HG02884 (cell line): Measurements from ENCODE around the gene ZNF562.
A peak's percentile ranks its signal among the peaks of the same experiment; 100 is the strongest.
"Not testable (repeated sequence)": the region's sequence is repeated elsewhere in the genome, so short reads cannot be mapped to it uniquely, and the experiment has no call there.

ENCODE experiments used
- ATAC-seq: cut with Tn5 transposase; IDR thresholded peaks from one replicate; pipeline ENCODE4 v1.9.1; 2021; ENCODE audit warnings: mild to moderate bottlenecking, moderate library complexity; ENCODE audit not compliant: unreplicated experiment

ZNF562 gene

DNA sequence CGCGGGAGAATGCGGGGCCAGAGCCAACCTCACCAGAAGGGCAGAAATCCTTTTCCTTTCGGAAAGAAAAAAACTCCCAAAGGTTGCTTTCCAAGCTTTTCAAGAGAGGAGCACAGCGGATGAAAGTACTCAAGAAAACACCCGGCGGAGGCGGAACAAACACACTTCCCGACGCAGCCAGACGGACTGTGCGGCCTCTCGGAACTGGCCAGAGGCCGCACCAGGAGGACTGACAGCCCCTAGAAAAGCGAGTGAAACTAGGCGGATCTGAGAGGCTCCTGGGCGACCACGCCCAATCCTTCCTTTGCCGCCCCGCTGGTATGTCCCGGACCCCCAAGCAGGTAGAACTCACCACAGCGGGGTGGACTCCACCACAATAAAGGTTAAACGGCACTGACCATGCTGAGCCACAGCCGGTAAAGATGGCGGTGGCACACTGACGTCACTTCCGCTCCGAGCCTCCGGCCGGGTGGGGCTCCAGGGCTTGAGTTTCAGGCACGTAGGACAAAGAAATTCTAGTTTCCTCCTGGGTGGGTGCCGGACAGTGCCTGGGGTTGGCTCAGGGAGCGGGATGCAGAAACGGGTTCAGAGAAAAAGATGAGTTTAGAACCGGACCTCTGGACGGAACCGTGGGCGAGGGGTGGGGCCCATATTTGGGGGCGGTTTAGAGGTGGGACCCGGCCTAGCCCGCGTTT, at the start of gene ZNF562:
Gene ZNF562 (minus strand): TSS at position 438 of the 695 bp plus-strand sequence. CDS start 14,356 bp downstream, outside the sequence.
- ATAC-seq = peak; percentile 70

DNA sequence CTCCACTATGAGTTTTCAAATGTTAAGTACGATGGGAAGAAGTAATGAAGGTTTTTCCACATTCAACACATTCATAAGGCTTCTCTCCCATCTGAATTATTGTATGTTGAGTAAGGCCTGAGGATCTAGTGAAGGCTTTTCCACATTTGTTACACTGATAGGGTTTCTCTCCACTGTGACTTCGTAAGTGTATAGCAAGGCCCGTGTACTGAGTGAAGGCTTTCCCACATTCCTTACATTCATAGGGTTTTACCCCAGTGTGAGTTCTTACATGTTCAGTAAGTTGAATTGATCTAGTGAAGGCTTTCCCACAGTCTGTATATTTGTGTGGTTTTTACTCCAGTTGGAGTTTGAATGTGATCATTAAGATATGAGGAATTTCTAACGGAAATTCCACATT, 49.3 kb upstream of the ZNF562 start:
- no peak for ATAC-seq

DNA sequence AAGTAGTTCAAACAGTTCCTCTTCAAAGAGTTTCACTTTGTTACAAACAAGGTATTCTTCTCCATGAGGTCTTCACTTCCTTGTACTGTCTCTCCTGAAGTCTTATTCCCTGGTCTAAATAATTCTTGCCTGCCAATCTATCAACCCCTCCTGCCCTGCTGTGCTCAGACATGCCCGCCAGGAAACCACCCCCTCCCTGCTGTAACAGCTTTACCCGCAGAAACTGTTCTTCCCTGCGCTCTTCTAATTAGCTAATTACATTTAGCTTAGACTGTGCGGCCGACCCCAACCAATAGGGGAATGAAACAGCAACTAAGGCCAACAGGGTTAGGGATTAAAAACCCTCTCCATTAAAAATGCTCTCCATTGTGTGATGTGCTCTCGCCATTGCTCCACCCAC, 47.0 kb upstream of the ZNF562 start:
- ATAC-seq = no peak

DNA sequence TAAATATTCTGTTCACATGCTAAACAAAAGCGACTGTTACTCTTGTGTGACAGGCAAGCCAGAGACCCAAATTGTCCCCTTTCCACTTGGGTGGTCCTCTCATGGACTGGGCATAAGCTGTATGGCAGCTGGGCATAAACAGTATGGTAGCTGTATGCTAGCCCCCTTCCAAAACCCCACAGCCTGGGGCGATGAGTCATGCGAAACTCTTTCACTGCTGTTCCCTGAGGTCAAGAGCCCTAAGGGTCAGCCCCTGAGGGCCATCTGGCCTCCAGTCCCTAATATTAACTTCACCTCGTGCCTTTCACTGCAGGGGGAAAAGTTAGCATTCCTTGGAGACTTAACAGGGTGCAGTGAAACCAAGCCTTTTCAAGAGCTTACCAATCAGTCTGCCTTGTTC, 45.6 kb upstream of the ZNF562 start:
- no peak for ATAC-seq

DNA sequence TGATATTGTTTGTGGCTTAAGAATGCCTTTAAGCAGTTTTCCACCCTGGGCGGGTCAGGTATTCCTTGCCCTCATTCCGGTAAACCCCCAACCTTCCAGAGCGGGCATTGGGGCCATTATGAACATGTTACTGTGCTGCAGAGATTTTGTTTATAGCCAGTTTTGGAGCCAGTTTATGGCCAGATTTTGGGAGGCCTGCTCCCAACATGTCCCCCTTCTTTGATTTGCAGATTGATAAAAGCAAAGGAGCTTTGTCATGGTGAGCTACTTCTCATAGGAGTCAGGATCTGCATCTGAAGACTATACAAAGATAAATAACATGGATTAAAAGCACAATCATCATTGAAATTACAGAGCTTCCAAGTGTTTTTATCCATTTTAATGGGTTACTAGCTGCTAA, 36.9 kb upstream of the ZNF562 start:
- ATAC-seq = no peak

DNA sequence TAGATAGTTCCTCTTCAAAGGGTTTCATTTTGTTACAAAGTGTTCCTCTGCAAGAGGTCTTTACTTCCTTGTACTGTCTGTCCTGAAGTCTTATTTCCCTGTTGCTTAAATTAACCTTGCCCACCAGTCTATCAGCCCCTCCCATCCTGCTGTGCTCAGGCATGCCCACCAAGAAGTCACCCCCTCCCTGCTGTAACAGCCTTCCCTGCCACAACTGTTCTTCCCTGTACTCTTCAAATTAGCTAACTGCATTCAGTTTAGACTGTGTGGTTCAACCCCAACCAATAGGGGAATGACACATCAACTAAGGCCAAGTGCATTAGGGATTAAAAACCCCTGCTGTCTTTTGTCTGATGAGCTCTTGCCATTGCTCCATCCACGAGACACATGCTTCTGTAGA, 34.4 kb upstream of the ZNF562 start:
- no peak for ATAC-seq

DNA sequence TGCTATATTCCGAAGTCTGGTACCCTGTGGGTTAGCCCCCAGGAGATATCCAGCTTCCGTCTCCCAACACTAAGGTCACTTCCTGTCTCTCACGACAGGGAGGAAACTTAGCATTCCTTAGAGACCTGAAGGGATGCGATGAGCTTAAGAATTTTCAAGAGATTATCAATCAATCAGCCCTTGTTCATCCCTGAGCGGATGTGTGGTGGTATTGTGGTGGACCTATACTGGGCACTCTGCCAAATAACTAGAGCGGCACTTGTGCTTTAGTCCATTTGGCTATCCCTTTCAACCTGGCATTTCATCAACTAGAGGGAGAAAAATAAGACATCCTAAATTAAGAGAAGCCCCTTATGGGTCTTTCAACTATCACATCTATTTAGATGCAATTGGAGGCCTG, 30.9 kb upstream of the ZNF562 start:
- no peak for ATAC-seq

DNA sequence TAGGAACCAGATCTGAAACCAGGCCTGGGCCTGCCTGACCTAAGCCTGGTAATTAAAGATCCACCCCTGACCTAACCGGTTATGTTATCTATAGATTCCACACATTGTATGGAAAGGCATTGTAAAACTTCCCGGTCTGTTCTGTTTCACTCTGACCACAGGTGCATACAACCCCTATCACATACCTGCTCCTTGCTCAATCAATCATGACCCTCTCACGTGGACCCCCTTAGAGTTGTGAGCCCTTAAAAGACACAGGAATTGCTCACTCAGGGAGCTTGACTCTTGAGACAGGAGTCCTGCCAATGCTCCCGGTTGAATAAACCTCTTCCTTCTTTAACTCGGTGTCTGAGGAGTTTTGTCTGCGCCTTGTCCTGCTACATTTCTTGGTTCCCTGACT, 27.3 kb upstream of the ZNF562 start:
- no peak for ATAC-seq

DNA sequence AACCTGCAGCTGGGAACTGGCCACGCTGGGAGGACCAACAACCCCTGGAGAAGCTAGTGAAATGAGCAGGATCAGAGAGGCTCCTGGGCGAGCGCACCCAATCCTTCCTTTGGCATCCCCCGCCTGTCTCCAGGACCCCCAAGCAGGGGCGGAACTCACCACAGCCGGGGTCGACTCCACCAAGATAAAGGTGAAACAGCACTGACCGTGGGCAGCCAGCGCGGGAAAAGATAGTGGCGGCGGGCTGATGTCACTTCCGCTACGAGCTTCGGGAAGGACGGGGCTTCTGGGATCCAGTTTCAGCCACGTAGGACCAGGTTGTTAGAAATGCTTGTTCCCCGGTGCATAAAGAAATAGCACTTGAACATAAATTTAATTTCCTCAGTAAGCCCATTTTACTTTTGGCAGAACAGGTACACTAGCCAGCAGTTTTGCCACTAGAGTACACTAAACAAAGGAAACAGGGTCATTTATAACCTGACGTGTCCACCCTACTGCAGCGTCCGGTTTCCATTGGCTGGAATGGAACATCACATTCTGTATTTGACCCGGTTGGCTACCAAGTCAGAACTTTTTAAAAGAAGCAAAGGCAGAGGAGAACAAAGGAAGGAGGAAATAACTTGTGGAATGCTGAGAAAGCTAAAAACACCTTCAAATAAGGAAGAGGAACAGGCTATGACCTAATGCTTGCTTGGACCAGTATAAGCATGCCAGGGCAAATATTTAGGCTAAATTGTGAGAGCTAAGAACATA, 25.5 kb upstream of the ZNF562 start:
- ATAC-seq = no peak

DNA sequence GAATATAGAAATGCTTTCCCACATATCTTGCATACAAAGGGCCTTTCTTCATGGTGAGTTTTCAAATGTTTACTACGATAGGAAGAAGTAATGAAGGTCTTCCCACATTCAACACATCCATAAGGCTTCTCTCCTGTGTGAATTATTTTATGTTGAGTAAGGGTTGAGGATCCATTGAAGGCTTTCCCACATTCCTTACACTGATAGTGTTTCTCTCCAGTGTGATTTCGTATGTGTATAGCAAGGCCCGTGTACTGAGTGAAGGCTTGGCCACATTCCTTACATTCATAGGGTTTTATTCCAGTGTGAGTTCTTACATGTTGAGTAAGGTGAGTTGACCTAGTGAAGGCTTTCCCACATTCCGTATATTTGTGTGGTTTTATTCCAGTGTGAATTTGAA, 15.4 kb upstream of the ZNF562 start:
- not testable (repeated sequence) for ATAC-seq

DNA sequence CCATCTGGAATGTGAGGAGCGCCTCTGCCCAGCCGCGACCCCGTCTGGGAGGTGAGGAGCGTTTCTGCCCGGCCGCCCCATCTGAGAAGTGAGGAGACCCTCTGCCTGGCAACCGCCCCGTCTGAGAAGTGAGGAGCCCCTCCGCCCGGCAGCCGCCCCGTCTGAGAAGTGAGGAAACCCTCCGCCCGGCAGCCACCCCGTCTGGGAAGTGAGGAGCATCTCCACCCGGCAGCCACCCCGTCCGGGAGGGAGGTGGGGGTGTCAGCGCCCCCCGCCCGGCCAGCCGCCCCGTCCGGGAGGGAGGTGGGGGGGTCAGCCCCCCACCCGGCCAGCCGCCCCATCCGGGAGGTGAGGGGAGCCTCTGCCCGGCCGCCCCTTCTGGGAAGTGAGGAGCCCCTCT, 5.1 kb upstream of the ZNF562 start:
- not testable (repeated sequence) for ATAC-seq

DNA sequence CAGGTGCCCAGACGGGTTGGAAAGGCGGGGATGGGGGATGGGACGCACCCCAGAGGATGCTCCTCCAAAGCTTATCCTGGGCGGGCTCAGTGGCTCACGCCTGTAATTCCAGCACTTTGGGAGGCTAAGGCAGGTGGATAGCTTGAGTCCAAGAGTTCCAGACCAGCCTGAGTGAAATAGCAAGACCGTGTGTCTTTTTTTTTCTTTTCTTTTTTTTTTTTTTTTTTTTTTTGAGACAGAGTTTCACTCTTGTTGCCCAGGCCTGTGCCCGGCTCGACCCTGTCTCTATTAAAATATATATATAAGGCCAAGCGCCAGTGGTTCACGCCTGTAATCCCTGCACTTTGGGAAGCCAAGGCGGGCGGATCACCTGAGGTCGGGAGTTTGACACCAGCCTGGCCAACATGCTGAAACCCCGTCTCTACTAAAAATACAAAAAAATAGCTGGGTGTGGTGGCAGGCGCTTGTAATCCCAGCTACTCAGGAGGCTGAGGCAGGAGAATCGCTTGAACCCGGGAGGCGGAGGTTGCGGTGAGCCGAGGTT, 530 bp upstream of the ZNF562 start:
- ATAC-seq = not testable (repeated sequence)

DNA sequence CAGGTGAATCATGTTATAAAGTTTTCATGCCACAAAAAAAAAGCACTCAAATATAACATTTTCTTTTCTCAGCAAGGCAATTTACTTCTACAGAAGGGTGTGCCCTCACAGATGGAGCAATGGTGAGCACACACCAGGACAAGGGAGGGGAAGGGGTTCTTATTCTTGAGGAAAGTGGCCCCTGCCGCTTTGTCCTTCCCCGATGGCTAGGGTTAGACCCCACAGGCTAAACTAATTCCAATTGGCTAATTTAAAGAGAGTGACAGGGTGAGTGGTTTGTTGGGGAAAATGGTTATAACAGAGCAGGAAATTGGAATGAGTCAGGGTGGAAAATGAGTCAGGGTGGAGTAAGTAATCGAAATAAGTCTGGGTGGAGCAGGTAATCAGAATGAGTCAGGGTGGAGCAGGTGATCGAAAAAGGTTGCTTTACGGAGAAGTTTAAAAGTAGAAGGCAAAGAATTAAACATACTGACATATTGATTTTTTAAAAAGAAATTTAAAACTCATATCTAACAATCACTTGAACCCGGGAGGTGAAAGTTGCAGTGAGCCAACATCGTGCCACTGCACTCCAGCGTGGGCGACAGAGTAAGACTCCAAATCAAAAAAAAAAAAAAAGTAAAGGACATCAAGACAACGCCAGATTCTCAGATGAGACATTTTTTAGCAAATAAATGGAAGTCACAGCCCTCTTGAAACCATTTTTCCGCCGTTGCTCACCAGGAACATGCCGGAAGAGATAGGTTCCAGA, 813 bp downstream of the ZNF562 start:
- no peak for ATAC-seq

DNA sequence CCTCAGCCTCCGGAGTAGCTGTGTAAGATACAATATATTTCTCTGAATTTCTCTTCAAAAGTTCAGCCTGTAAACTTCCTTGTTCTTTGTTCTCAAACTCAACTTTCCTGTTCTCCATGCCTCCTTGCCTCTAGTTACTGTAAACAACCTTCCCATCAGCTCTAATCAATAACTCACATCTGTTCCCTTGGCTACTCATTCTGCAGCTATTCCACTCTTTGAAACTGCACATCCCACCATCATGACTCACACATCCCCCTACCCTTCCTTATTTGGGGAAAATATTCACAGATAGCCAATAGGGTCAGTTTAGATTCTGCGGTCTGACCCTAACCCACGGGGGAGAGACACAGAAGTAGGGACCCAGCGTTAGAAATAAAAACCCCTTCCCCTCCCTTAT, 2.0 kb downstream of the ZNF562 start:
- ATAC-seq = no peak

DNA sequence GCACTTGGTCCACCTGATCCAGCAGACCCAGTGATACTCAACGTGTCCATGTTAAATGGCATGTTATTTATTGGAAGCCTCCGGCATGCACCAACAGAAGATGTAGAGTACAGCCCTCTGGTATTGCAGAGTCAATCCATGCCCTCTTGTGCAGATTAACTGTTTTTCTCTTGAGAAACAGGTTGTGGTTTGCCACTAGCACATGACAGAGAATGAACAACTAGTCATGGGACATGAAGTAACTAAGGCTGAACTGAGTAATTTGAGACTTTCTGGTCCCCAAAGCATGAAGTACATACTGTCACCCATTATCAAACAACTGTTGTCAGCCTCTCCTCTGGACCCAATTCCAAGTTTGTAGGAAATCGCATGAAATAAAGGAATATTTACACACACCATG, 3.2 kb downstream of the ZNF562 start:
- ATAC-seq = no peak

DNA sequence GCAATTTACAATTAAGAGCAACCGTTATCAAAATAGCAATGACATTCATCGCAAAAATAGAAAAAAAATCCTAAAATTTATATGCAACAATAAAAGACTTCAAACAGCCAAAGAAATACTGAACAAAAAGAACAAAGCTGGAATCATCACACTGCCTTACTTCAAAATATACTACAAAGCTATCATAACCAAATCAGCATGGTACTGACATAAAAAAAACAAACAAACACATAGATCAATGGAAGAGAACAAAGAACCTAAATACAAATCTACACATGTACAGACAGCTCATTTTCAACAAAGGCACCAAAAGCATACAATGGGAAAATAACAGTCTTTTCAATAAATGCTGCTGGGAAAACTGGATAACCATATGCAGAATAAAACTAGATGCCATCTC, 6.4 kb downstream of the ZNF562 start:
- ATAC-seq = no peak

DNA sequence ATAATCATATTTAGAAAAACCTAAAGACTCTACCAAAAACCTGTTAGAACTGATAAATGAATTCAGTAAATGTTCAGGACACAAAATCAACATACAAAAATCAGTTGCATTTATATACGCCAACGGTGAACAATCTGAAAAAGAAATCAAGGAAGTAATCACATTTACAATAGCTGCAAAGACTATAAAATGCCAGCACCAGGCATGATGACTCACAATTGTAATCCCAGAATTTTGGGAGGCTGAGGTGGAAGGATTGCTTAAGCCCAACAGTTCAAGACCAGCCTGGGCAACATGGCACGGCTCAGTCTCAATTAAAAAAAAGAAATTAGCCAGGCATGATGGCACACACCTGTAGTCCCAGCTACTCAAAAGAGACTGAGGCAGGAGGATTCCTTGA, 7.0 kb downstream of the ZNF562 start:
- ATAC-seq = no peak

DNA sequence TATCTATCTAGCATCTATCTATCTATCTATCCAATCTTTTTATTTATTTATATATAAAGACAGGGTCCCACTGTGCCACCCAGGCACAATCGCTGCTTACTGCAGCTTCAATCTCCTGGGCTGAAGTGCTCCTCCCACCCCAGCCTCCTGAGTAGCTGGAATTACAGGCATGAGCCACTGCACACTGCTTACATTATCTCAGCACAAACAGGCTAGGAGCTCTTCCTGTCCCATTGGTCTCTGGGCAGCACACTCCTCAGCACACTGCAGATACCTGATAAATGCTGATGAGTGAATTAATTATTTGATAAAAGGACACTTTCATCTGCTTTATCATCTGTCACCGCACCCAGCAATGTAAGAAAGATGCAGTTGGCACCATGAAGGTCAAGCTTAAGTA, 16.1 kb downstream of the ZNF562 start:
- ATAC-seq = no peak

DNA sequence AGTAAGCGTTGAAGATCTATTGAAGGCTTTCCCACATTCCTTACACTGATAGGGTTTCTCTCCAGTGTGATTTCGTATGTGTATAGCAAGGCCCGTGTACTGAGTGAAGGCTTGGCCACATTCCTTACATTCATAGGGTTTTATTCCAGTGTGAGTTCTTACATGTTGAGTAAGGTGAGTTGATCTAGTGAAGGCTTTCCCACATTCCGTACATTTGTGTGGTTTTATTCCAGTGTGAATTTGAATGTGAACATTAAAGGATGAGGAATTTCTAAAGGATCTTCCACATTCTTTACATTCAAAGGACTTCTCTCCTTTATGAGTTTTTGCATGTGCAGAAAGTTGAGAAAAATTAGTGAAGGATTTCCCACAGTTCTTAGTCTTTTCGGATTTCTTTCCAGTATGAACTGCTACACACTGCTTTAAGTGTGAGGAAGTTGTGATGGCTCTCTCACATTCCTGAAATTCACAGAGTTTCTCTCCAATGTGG, 21.8 kb downstream of the ZNF562 start:
- not testable (repeated sequence) for ATAC-seq

DNA sequence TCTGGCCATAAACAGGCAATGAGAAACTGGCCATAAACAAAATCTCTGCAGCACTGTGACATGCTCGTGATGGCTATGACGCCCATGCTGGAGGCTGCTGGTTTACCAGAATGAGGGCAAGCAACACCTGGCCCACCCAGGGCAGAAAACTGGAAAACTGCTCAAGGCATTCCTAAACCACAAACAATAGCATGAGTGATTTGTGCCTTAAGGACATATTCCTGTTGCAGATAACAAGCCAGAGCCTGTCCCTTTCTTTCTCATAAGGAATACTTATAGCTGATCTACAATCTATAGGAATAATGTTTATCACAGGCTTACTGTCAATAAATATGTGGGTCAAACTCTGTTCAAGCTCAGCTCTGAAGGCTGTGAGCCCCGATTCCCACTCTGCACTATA, 23.4 kb downstream of the ZNF562 start:
- ATAC-seq = not testable (repeated sequence)

DNA sequence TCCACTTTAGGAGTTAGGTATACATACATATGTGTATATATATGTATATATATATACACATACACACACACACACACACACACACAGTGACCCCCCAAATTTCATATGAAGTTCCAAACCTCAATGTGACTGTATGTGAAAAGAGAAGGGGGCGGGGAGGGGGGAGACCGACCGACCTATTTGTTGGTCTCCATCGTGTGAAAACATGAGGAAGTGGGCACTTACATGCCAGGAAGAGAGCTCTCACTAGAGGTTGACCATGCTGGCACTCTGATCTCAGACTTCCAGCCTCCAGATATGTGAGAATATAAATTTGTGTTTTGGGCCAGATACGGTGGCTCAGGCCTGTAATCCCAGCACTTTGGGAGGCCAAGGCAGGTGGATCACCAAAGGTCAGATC, 24.6 kb downstream of the ZNF562 start:
- ATAC-seq = no peak
